SU-DHL-6 (cell line): ENCODE measurements around the gene GRXCR2.

Experiments
- H2AFZ ChIP-seq: fragments of 200-600 bp; sonication (generic); 2 replicates; pipeline ENCODE4 v1.6.1; 2014; ENCODE audit warnings: low read depth, mild to moderate bottlenecking, moderate library complexity, mixed read lengths, antibody characterized with exemption, low read length; ENCODE audit not compliant: severe bottlenecking
- H3F3A ChIP-seq: fragments of 200-600 bp; shearing (Covaris generic); 2 replicates; pipeline ENCODE4 v1.6.0; 2016; ENCODE audit warnings: antibody characterized with exemption, mild to moderate bottlenecking; ENCODE audit not compliant: insufficient read depth
- H3K27ac ChIP-seq: fragments of 200-600 bp; sonication (generic); 2 replicates; pipeline ENCODE4 v1.5.1; 2016; ENCODE audit warnings: low read depth, mild to moderate bottlenecking, low read length, moderate library complexity, mixed read lengths
- H3K27me3 ChIP-seq: fragments of 200-600 bp; sonication (generic), shearing (Covaris generic); 2 replicates; pipeline ENCODE4 v1.6.0; 2014; ENCODE audit warnings: mild to moderate bottlenecking, low read length
- H3K36me3 ChIP-seq: fragments of 200-600 bp; sonication (generic); 2 replicates; pipeline ENCODE4 v1.6.1; 2014; ENCODE audit warnings: mild to moderate bottlenecking, low read length, mixed read lengths
- H3K4me2 ChIP-seq: fragments of 300-600, 200-600 bp; shearing (Covaris generic), sonication (generic); 2 replicates; pipeline ENCODE4 v1.6.0; 2014; ENCODE audit warnings: low read length, low read depth, mild to moderate bottlenecking; ENCODE audit not compliant: poor library complexity, severe bottlenecking
- H3K4me3 ChIP-seq: fragments of 200-600 bp; sonication (generic); 2 replicates; pipeline ENCODE4 v1.5.1; 2014; ENCODE audit warnings: antibody characterized with exemption, low read length, mild to moderate bottlenecking, mixed read lengths; ENCODE audit not compliant: insufficient read depth, poor library complexity, severe bottlenecking
- H3K79me2 ChIP-seq: fragments of 200-600 bp; sonication (generic); 2 replicates; pipeline ENCODE4 v1.6.1; 2014; ENCODE audit warnings: mild to moderate bottlenecking, low read length, moderate library complexity; ENCODE audit not compliant: insufficient read depth
- H3K9ac ChIP-seq: fragments of 200-600 bp; sonication (generic); 2 replicates; pipeline ENCODE4 v1.7.0; 2014; ENCODE audit warnings: mild to moderate bottlenecking, low read length
- H3K9me2 ChIP-seq: fragments of 200-600 bp; sonication (generic); replicated peaks from 2 replicates; pipeline ENCODE4 v1.6.1; 2014; ENCODE audit warnings: low read length; ENCODE audit not compliant: insufficient read depth
- H3K9me3 ChIP-seq: fragments of 200-600 bp; sonication (generic); 2 replicates; pipeline ENCODE4 v1.6.1; 2014; ENCODE audit warnings: low read length, mixed read lengths; ENCODE audit not compliant: insufficient read depth
- H4K20me1 ChIP-seq: fragments of 200-600 bp; sonication (generic); 2 replicates; pipeline ENCODE4 v1.6.1; 2014; ENCODE audit warnings: low read depth, mild to moderate bottlenecking, antibody characterized with exemption, low read length, moderate library complexity, mixed read lengths
- CTCF ChIP-seq: fragments of 200-600 bp; sonication (generic); IDR thresholded peaks from one replicate; pipeline ENCODE4 v1.5.1; 2017; ENCODE audit warnings: antibody characterized with exemption, mild to moderate bottlenecking, low read length, moderate library complexity; ENCODE audit not compliant: insufficient read depth, poor library complexity, severe bottlenecking
- EZH2phosphoT487 ChIP-seq: fragments of 200-600 bp; sonication (generic), shearing (Covaris generic); conservative IDR thresholded peaks from 2 replicates; pipeline ENCODE4 v1.6.1; 2018; ENCODE audit warnings: mild to moderate bottlenecking, antibody characterized with exemption, low read length, moderate library complexity, mixed read lengths

GRXCR2 gene

GRCh38 chr5:145847499-145848497 lies 25.0 kb downstream of the GRXCR2 start:
- H2AFZ ChIP-seq, result no peak overlapping the region
- no peak overlapping the region for H3K4me2 ChIP-seq

GRCh38 chr5:145846081-145846480 lies 26.7 kb downstream of the GRXCR2 start:
- H3K9me3 ChIP-seq, result no peaks in the 10 kb centered on the region
- H3K27ac ChIP-seq, result no peak overlapping the region
- no peak overlapping the region for H3K4me3 ChIP-seq
- H4K20me1 ChIP-seq, result no peaks in the 10 kb centered on the region
- H3K9ac ChIP-seq, result no peak overlapping the region
- no peaks in the 10 kb centered on the region for H3K27me3 ChIP-seq
- H3K9me2 ChIP-seq, result no peaks in the 10 kb centered on the region
- H3K4me2 ChIP-seq, result no peak overlapping the region
- no peaks in the 10 kb centered on the region for H3K79me2 ChIP-seq
- no peak for TF ChIP-seq EZH2phosphoT487
- TF ChIP-seq CTCF, result no peak
- no peak overlapping the region for H2AFZ ChIP-seq
- no peaks in the 10 kb centered on the region for H3F3A ChIP-seq
- H3K36me3 ChIP-seq, result no peaks in the 10 kb centered on the region

More at GRCh38 chr5:145847499-145848497, 25.0 kb downstream of the GRXCR2 start:
- Histone ChIP-seq H3K9me2 (no peaks in the 10 kb centered on the region), H3K79me2 (no peaks in the 10 kb centered on the region), H3K4me3 (no peak overlapping the region), H3K27me3 (no peaks in the 10 kb centered on the region), H4K20me1 (no peaks in the 10 kb centered on the region), H3K27ac (no peak overlapping the region), H3K9ac (no peak overlapping the region), H3F3A (no peaks in the 10 kb centered on the region), H3K9me3 (no peaks in the 10 kb centered on the region), H3K36me3 (no peaks in the 10 kb centered on the region)
- TF ChIP-seq CTCF, result no peak
- no peak for TF ChIP-seq EZH2phosphoT487

GRCh38 chr5:145841299-145841698 lies 31.5 kb downstream of the GRXCR2 start:
- Histone ChIP-seq H3K4me3 (no peak overlapping the region), H3K9me3 (no peaks in the 10 kb centered on the region)

More at GRCh38 chr5:145841299-145841698, 31.5 kb downstream of the GRXCR2 start:
- Histone ChIP-seq H3F3A (no peaks in the 10 kb centered on the region), H3K79me2 (no peaks in the 10 kb centered on the region), H4K20me1 (no peaks in the 10 kb centered on the region), H3K9me2 (no peaks in the 10 kb centered on the region), H3K4me2 (no peak overlapping the region), H2AFZ (no peak overlapping the region), H3K9ac (no peak overlapping the region), H3K27ac (no peak overlapping the region), H3K27me3 (no peaks in the 10 kb centered on the region), H3K36me3 (no peaks in the 10 kb centered on the region)
- TF ChIP-seq EZH2phosphoT487, result no peak
- TF ChIP-seq CTCF, result no peak
